Measurements from ENCODE around the gene C1orf115.

C1orf115 gene

GRCh38 chr1:220695426-220695825 is 5.3 kb downstream of the C1orf115 start:
- no peak for DNase-seq (ENCODE audit: low spot score)
- TF ChIP-seq CTCF (IDR thresholded peaks at IDR 0.05; ENCODE audit: extremely low read depth, missing control alignments) = no peak

GRCh38 chr1:220696226-220696862 is 6.2 kb downstream of the C1orf115 start:
- no peak for DNase-seq (ENCODE audit: low spot score)
- TF ChIP-seq CTCF (IDR thresholded peaks at IDR 0.05; ENCODE audit: extremely low read depth, missing control alignments) = no peak

GRCh38 chr1:220696863-220697231 is 6.7 kb downstream of the C1orf115 start:
- no peak for DNase-seq (ENCODE audit: low spot score)
- TF ChIP-seq CTCF (IDR thresholded peaks at IDR 0.05; ENCODE audit: extremely low read depth, missing control alignments) = no peak

- TF ChIP-seq CTCF (IDR thresholded peaks at IDR 0.05; ENCODE audit: extremely low read depth, missing control alignments) = no peak
- DNase-seq (ENCODE audit: low spot score) = no peak
These were observed 7.2 kb downstream of the C1orf115 start for GRCh38 chr1:220697326-220697725.

DNA sequence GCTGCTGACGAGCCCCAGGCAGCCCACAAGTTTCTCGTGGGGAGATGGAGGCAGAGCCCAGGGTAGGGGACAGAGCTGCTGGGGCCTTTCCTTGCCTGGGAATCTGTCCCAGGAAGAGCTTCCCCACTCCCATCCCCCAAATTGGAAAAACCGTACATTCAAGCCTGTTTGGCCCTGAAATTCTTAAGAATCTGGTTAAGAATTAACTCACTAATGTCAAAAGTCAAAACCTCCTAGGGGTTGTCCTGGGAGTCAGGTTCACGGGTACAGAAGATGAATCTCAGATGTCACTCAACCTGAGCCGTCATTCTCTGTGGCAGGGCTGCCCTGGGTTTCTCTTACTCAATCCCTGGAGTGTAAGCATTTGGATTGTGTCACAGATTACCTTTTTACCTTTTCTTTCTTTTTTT is 8.4 kb downstream of the C1orf115 start:
- no peak for DNase-seq (ENCODE audit: low spot score)
- TF ChIP-seq CTCF (IDR thresholded peaks at IDR 0.05; ENCODE audit: extremely low read depth, missing control alignments) = no peak

DNA sequence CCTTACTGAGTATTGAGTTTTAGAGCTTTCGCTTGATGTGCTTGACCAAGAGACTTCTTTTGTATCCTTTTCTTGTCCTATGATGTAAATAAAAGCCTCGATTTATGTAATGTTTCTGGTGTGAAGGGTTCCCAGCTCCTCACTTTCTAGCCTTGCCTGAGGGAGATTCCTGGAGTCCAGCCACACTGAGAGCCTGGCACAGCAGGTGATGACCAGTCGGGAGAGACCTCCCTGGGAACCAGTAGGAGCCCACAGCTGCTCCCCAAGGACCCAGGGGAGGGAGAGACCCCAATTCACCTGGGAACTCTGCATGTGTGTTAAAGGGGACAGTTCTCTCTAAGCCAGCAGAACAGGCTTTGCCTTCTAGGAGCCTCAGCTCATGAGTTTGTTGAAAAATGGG is 8.9 kb downstream of the C1orf115 start:
- DNase-seq (ENCODE audit: low spot score) = no peak
- no peak for TF ChIP-seq CTCF (IDR thresholded peaks at IDR 0.05; ENCODE audit: extremely low read depth, missing control alignments)

DNA sequence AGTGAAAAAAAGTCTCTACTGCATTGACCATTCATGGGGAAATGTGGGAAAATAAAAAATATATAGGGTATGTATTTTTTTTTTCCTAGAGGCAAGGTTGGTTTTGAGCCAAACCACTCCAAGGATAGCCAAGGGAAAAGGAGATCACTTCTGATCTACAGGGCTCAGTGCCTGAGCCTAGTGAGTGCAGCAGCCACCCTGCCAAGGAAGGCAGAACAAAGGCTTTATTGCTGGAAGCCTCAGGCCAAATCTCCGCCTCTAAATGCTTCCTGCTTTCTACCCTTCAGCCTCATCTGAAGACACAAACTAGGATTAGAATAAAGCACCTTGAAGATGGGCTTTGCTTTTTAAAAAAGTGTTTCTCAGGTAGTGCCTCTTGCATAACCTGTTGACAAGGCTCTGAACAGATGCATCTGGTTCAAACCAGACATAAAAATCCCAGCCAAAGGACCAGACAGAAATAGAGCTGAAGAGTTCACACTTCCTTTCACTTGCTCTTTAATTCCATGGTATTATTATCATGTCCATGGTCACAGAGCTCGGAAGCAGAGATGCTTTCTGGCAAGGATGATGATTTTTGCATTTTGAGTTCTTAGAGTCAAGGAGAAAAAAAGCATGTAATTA is 10.5 kb downstream of the C1orf115 start:
- TF ChIP-seq CTCF (IDR thresholded peaks at IDR 0.05; ENCODE audit: extremely low read depth, missing control alignments) = no peak
- no peak for DNase-seq (ENCODE audit: low spot score)

All from GM20000 (cell line).